Activated CD4-positive, alpha-beta memory T cell treated with anti-CD3 and anti-CD28 coated beads, Interleukin-2, amount 10 ng/mL, durations not matched to agents 7 days and 5 days (primary cell): ENCODE measurements around the gene ERF. TPM values are rescaled to one million over a fixed set of nuclear protein-coding genes. Genes with fewer than 3 reads are reported as not detected.
A peak's percentile ranks its signal among the peaks of the same experiment; 100 is the strongest.

Experiments
- CTCF ChIA-PET: fragments of 350-600 bp; sonication (Branson Sonifier 250); formaldehyde crosslinking; loops from one replicate; lab custom pipeline; 2021; ENCODE audit warnings: antibody characterized with exemption, inconsistent platforms; lab: Charles Lee
- POLR2A ChIA-PET: fragments of 350-600 bp; sonication (Branson Sonifier 250); formaldehyde crosslinking; loops from one replicate; lab custom pipeline; 2021; ENCODE audit warnings: antibody characterized with exemption; lab: Charles Lee
- DNase-seq: peaks from one replicate; pipeline ENCODE4 v3.0.0-alpha.2; 2020
- H3K27ac Mint-ChIP-seq: one replicate; pipeline ENCODE4 v1.8.0; 2021; ENCODE audit warnings: mild to moderate bottlenecking, mixed read lengths
- H3K27me3 Mint-ChIP-seq: one replicate; pipeline ENCODE4 v1.8.0; 2021; ENCODE audit warnings: mixed read lengths
- H3K36me3 Mint-ChIP-seq: one replicate; pipeline ENCODE4 v1.8.0; 2021; ENCODE audit warnings: low read depth, mixed read lengths
- H3K4me1 Mint-ChIP-seq: one replicate; pipeline ENCODE4 v1.8.0; 2021; ENCODE audit warnings: mixed read lengths
- H3K4me3 Mint-ChIP-seq: one replicate; pipeline ENCODE4 v1.8.0; 2021; ENCODE audit warnings: mild to moderate bottlenecking, mixed read lengths
- H3K9me3 Mint-ChIP-seq: one replicate; pipeline ENCODE4 v1.8.0; 2021; ENCODE audit warnings: mixed read lengths
- total RNA-seq, 2 experiments: library from RNA; stranded (reverse); gene quantifications; one replicate each; pipeline ENCODE4 v1.2.3, GENCODE V29; 2021

The ERF gene
- total RNA-seq, 2 experiments from 2014 or later, result 46.9 to 52.6 TPM

GRCh38 chr19:42292042-42292960 lies 37.4 kb upstream of the ERF start:
- peaks cover 51% of the 10 kb centered on the region for H3K36me3 Mint-ChIP-seq
- ChIA-PET POLR2A (no interaction called here), CTCF (interaction anchor here (1.1 to 1.3 kb wide), 2 partner anchors 160 to 161 kb away, joined by 3 to 4 read pairs; partner anchors contain the start of gene POU2F2)
- H3K27ac Mint-ChIP-seq, result no peak overlapping the region
- no peaks in the 10 kb centered on the region for H3K9me3 Mint-ChIP-seq
- DNase-seq, result no peak
- H3K4me3 Mint-ChIP-seq, result no peak overlapping the region
- H3K27me3 Mint-ChIP-seq, result no peaks in the 10 kb centered on the region
- H3K4me1 Mint-ChIP-seq, result peaks cover 10% of the 10 kb centered on the region

- no peak overlapping the region for H3K27ac Mint-ChIP-seq
- H3K4me3 Mint-ChIP-seq, result no peak overlapping the region
- H3K27me3 Mint-ChIP-seq, result no peaks in the 10 kb centered on the region
- DNase-seq, result no peak
- peaks cover 48% of the 10 kb centered on the region for H3K36me3 Mint-ChIP-seq
- peaks cover 10% of the 10 kb centered on the region for H3K4me1 Mint-ChIP-seq
- CTCF ChIA-PET, result no interaction called here
- POLR2A ChIA-PET, result no interaction called here
- no peaks in the 10 kb centered on the region for H3K9me3 Mint-ChIP-seq
Observed at GRCh38 chr19:42291435-42291810, 36.5 kb upstream of the ERF start.

DNA sequence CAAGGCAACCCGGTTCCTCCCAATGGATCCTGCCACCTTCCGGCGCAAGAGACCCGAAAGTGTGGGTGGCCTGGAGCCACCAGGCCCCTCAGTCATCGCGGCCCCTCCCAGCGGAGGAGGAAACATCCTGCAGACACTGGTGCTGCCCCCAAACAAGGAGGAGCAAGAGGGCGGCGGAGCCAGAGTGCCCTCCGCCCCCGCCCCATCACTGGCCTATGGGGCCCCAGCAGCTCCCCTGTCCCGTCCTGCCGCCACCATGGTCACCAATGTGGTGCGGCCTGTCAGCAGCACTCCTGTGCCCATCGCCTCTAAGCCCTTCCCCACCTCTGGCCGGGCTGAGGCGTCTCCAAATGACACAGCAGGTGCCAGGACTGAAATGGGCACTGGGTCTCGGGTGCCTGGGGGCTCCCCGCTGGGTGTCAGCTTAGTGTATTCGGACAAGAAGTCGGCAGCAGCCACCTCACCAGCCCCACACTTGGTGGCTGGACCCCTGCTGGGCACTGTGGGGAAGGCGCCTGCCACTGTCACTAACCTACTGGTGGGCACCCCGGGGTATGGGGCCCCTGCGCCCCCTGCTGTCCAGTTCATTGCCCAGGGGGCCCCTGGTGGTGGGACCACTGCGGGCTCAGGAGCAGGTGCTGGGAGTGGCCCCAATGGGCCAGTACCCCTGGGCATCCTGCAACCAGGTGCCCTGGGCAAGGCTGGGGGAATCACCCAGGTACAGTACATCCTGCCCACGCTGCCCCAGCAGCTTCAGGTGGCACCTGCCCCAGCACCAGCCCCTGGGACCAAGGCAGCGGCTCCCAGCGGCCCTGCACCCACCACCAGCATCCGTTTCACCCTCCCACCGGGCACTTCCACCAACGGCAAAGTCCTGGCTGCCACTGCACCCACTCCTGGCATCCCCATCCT lies 35.9 kb upstream of the ERF start:
- Mint-ChIP-seq H3K27me3 (no peaks in the 10 kb centered on the region), H3K9me3 (no peaks in the 10 kb centered on the region), H3K4me3 (no peak overlapping the region), H3K4me1 (peaks cover 16% of the 10 kb centered on the region), H3K36me3 (peaks cover 53% of the 10 kb centered on the region), H3K27ac (no peak overlapping the region)
- POLR2A ChIA-PET, result no interaction called here
- DNase-seq, result peak; percentile 51
- CTCF ChIA-PET, result no interaction called here

DNA sequence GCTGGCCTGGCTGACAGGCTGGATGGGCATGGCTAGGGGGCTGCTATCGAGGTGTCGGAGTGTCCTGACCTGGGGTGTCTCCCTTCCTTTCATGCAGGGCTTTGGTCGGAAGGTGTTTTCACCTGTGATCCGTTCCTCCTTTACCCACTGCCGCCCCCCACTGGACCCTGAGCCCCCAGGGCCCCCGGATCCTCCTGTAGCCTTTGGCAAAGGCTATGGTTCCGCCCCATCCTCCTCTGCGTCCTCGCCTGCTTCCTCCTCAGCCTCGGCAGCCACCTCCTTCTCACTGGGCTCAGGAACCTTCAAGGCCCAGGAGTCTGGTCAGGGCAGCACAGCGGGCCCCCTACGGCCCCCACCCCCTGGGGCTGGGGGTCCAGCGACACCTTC lies 35.2 kb upstream of the ERF start:
- no peaks in the 10 kb centered on the region for H3K27me3 Mint-ChIP-seq
- ChIA-PET POLR2A (no interaction called here), CTCF (no interaction called here)
- H3K27ac Mint-ChIP-seq, result no peak overlapping the region
- peaks cover 51% of the 10 kb centered on the region for H3K36me3 Mint-ChIP-seq
- H3K9me3 Mint-ChIP-seq, result no peaks in the 10 kb centered on the region
- no peak for DNase-seq
- peaks cover 23% of the 10 kb centered on the region for H3K4me1 Mint-ChIP-seq
- H3K4me3 Mint-ChIP-seq, result no peak overlapping the region

GRCh38 chr19:42289556-42290041 lies 34.7 kb upstream of the ERF start:
- Mint-ChIP-seq H3K9me3 (no peaks in the 10 kb centered on the region), H3K27ac (no peak overlapping the region), H3K4me3 (no peak overlapping the region), H3K4me1 (peaks cover 28% of the 10 kb centered on the region), H3K36me3 (peaks cover 53% of the 10 kb centered on the region), H3K27me3 (no peaks in the 10 kb centered on the region)
- DNase-seq, result no peak
- POLR2A ChIA-PET, result interaction anchor here (1.4 kb wide), 1 partner anchor 69 kb away, joined by 4 read pairs; the partner anchor contains the start of gene ZNF526
- CTCF ChIA-PET, result interaction anchor here (0.6 kb wide), 1 partner anchor 29 kb away, joined by 3 read pairs; no protein-coding TSS in a partner anchor

- ChIA-PET POLR2A (interaction anchor here (0.8 to 1.4 kb wide), 2 partner anchors 9 to 69 kb away, joined by 3 to 4 read pairs; partner anchors contain the start of gene ZNF526), CTCF (interaction anchor here (0.6 kb wide), 1 partner anchor 29 kb away, joined by 3 read pairs; no protein-coding TSS in a partner anchor)
- H3K36me3 Mint-ChIP-seq, result peaks cover 48% of the 10 kb centered on the region
Observed at GRCh38 chr19:42288881-42289555, 34.1 kb upstream of the ERF start.

DNA sequence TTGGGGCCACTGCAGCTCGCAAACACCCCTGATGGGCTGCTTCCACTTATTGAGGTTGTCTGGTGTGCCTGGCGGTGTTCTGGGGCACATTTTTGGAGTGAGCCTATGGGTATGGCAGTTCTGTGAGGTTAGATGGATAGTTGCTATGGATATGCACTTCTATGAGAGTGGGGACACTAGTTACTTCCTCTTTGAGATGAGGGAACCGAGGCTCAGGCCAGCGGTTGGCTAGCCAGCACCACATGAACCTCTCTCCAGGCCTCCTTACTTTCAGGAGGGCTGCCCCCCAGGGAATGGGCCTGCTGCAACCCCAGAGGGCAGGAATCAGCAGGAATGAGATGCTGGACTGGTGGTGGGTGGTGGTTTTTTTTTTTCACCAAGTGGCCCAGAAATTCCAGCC lies 33.5 kb upstream of the ERF start:
- ChIA-PET POLR2A (interaction anchor here (0.8 to 1.4 kb wide), 2 partner anchors 9 to 68 kb away, joined by 3 to 4 read pairs; partner anchors contain the start of gene ZNF526), CTCF (no interaction called here)
- H3K27ac Mint-ChIP-seq, result no peak overlapping the region
- no peak for DNase-seq
- no peak overlapping the region for H3K4me3 Mint-ChIP-seq
- H3K4me1 Mint-ChIP-seq, result peaks cover 28% of the 10 kb centered on the region
- no peaks in the 10 kb centered on the region for H3K9me3 Mint-ChIP-seq
- H3K36me3 Mint-ChIP-seq, result peaks cover 42% of the 10 kb centered on the region
- no peaks in the 10 kb centered on the region for H3K27me3 Mint-ChIP-seq

More at GRCh38 chr19:42288881-42289555, 34.1 kb upstream of the ERF start:
- DNase-seq, result no peak
- peaks cover 28% of the 10 kb centered on the region for H3K4me1 Mint-ChIP-seq
- no peaks in the 10 kb centered on the region for H3K27me3 Mint-ChIP-seq
- H3K27ac Mint-ChIP-seq, result no peak overlapping the region
- H3K9me3 Mint-ChIP-seq, result no peaks in the 10 kb centered on the region
- no peak overlapping the region for H3K4me3 Mint-ChIP-seq

- peaks cover 37% of the 10 kb centered on the region for H3K36me3 Mint-ChIP-seq
- ChIA-PET CTCF (no interaction called here), POLR2A (no interaction called here)
- H3K9me3 Mint-ChIP-seq, result no peaks in the 10 kb centered on the region
- no peak overlapping the region for H3K27ac Mint-ChIP-seq
- no peak for DNase-seq
- H3K27me3 Mint-ChIP-seq, result no peaks in the 10 kb centered on the region
- no peak overlapping the region for H3K4me3 Mint-ChIP-seq
- H3K4me1 Mint-ChIP-seq, result peaks cover 26% of the 10 kb centered on the region
Observed at GRCh38 chr19:42287827-42288107, 32.8 kb upstream of the ERF start.

DNA sequence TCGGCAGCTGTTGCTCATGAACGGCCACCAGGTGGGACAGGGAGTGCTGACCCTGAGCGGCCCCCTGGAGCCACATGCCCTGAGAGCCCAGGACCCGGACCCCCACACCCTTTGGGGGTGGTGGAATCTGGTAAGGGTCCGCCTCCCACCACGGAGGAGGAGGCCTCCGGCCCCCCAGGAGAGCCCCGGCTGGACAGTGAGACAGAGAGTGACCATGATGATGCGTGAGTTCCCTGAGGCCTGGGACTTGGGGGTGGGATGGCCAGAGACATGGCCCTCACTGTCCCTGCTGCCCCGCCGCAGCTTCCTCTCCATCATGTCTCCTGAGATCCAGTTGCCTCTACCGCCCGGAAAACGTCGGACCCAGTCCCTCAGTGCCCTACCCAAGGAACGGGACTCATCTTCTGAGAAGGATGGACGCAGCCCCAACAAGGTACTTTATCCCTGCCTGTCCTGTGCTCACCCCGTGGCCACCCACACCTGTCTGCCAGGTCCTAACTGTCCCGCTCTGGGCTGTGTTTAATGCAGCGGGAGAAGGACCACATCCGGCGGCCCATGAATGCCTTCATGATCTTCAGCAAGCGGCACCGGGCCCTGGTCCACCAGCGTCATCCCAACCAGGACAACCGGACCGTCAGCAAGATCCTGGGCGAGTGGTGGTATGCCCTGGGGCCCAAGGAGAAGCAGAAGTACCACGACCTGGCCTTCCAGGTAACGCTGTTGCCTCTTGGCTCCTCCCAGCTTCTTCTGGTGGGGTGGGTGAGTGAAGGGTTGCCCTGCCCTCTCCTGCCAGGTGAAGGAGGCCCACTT lies 32.3 kb upstream of the ERF start:
- Mint-ChIP-seq H3K36me3 (peaks cover 34% of the 10 kb centered on the region), H3K27ac (no peak overlapping the region), H3K4me3 (no peak overlapping the region), H3K27me3 (no peaks in the 10 kb centered on the region), H3K9me3 (no peaks in the 10 kb centered on the region), H3K4me1 (peaks cover 26% of the 10 kb centered on the region)
- ChIA-PET CTCF (no interaction called here), POLR2A (no interaction called here)
- no peak for DNase-seq

DNA sequence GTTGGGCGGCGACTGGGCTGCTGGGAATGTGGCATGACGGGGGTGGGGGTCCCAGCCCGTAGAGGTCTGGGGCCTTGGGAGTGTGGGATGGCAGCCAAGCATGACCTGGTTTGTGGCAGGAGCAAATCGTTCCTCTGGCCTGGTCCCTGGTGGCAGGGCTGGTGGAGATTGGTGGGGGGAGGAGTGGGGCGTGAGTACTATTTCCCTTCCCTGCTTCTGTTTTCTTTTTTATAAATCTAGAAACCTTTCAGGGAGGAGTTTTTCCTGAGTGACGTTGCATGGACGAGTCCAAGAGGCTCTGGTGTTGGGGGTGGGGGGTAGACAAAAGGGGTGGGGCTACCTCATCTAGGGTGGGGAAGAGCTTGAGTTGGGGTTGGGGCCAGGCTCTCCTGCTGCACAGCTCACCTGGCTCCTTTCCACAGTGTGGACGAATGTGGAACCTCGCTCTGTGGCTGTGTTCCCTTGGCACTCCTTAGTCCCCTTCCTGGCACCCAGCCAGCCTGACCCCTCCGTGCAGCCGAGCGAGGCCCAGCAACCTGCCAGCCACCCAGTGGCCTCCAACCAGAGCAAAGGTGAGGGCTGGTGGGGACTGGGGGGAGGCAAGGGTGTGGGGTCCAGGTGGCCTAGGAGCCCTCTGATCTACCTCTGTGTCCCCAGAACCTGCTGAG lies 31.6 kb upstream of the ERF start:
- POLR2A ChIA-PET, result no interaction called here
- peaks cover 20% of the 10 kb centered on the region for H3K4me1 Mint-ChIP-seq
- CTCF ChIA-PET, result no interaction called here
- peaks cover 27% of the 10 kb centered on the region for H3K36me3 Mint-ChIP-seq
- H3K4me3 Mint-ChIP-seq, result peak overlapping the region; percentile 41
- H3K27me3 Mint-ChIP-seq, result no peaks in the 10 kb centered on the region
- no peaks in the 10 kb centered on the region for H3K9me3 Mint-ChIP-seq
- no peak for DNase-seq
- peak overlapping the region; percentile 44 for H3K27ac Mint-ChIP-seq

GRCh38 chr19:42285988-42286348 lies 31.0 kb upstream of the ERF start:
- Mint-ChIP-seq H3K4me1 (peaks cover 18% of the 10 kb centered on the region), H3K36me3 (peaks cover 22% of the 10 kb centered on the region), H3K4me3 (peak overlapping the region; percentile 41), H3K9me3 (no peaks in the 10 kb centered on the region), H3K27me3 (no peaks in the 10 kb centered on the region), H3K27ac (peak overlapping the region; percentile 44)
- no peak for DNase-seq
- ChIA-PET CTCF (no interaction called here), POLR2A (no interaction called here)
